GM12873 (cell line): ENCODE data around the gene SNAPC4.

Experiments used
- TF ChIP-seq, protein P1 (sequence below): IDR thresholded peaks from 2 replicates; pipeline ENCODE4 v1.5.1; 2012; ENCODE audit warnings: low read depth, mild to moderate bottlenecking, moderate library complexity, low read length, control low read depth; ENCODE audit not compliant: insufficient read depth; ENCODE audit errors: missing control alignments

Gene SNAPC4

DNA sequence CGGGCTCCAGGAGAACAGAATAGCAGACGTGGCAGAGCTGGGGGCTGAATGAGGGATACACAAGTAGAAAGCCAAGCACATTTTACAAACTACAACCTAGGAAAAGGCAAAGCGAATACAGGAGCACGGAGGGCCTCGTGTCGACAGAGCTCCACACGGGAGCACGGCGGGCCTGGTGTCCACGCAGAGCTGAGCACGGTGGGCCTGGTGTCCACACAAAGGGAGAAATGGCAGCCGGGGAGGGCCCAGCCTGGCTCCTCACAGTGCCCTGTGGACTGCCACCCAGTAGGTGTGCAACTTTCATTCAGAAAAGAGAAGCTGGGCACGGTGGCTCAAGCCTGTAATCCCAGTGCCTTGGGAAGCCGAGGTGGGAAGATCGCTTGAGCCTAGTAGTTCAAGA is 43.1 kb upstream of the SNAPC4 start:
- TF ChIP-seq, protein P1, sequence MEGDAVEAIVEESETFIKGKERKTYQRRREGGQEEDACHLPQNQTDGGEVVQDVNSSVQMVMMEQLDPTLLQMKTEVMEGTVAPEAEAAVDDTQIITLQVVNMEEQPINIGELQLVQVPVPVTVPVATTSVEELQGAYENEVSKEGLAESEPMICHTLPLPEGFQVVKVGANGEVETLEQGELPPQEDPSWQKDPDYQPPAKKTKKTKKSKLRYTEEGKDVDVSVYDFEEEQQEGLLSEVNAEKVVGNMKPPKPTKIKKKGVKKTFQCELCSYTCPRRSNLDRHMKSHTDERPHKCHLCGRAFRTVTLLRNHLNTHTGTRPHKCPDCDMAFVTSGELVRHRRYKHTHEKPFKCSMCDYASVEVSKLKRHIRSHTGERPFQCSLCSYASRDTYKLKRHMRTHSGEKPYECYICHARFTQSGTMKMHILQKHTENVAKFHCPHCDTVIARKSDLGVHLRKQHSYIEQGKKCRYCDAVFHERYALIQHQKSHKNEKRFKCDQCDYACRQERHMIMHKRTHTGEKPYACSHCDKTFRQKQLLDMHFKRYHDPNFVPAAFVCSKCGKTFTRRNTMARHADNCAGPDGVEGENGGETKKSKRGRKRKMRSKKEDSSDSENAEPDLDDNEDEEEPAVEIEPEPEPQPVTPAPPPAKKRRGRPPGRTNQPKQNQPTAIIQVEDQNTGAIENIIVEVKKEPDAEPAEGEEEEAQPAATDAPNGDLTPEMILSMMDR, result no peak

DNA sequence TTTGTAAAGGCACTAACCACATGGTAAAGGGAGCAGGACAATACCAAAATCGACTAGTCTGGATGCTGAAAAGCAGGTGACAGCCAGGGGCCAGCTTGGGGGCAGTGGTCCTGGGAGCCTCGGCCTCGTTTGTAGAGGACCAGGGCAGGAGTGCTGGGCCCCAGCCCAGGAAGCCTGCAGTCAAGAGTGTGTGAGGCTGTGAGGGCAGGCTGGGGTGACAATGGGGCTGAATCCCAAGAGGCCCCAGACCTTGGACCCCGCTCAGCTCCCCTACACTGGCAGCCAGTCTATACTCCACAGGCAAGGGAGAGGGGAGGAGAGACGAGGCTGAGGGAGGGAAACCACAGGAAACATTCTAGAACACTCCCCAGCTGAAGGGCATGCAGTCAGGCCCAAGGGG is 42.3 kb upstream of the SNAPC4 start:
- TF ChIP-seq, protein P1, result no peak

DNA sequence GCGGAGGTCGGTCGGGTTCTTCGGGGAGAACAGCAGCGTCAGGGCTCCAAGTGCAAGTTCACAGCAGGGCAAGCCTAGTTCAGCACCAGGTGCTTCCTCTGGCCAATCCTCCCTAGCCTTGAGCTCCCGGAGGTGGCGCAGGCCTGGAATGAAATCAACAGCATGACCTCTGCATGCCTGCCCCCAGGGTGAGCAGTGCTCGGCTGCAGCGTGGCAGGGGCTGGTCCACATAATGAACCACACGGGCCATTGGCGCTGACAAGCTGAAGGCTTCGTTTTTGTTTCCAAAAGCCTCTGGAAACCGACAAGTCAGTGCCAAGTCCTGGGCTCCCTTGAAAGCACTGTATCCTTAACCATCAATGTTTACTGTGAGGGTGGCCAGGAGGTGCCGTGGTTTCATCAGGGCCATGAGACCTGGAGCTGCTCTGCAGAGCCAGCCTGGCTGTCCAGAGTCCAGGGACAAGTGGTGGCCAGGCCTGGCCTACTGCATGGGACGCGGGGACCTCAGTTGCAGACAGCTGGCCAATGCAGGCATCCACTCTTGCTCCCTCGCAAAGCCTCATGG is 41.8 kb upstream of the SNAPC4 start:
- TF ChIP-seq, protein P1, result no peak

DNA sequence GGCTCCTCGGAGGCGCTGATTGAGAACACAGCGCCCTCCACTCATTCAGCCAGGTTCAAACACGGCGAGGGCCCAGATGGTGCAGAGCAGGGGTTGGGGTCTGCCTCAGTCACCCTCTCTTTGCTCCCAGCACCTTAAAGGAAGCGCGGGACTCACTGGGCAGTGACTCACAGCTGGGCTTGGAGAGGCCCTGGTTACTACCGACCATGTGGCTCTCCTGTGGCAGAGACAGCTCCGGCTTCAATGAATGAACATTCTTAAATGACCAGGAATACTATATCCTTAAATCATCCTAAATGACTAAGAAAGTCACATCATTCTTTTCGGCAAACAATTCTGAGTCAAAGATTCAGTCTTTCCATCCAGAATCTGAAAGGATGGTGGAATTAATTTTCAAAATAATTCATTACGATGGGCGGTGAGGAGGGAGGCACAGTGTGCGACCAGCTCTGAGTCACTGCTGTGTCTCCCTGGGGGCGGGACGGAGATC is 41.3 kb upstream of the SNAPC4 start:
- TF ChIP-seq, protein P1, result no peak

DNA sequence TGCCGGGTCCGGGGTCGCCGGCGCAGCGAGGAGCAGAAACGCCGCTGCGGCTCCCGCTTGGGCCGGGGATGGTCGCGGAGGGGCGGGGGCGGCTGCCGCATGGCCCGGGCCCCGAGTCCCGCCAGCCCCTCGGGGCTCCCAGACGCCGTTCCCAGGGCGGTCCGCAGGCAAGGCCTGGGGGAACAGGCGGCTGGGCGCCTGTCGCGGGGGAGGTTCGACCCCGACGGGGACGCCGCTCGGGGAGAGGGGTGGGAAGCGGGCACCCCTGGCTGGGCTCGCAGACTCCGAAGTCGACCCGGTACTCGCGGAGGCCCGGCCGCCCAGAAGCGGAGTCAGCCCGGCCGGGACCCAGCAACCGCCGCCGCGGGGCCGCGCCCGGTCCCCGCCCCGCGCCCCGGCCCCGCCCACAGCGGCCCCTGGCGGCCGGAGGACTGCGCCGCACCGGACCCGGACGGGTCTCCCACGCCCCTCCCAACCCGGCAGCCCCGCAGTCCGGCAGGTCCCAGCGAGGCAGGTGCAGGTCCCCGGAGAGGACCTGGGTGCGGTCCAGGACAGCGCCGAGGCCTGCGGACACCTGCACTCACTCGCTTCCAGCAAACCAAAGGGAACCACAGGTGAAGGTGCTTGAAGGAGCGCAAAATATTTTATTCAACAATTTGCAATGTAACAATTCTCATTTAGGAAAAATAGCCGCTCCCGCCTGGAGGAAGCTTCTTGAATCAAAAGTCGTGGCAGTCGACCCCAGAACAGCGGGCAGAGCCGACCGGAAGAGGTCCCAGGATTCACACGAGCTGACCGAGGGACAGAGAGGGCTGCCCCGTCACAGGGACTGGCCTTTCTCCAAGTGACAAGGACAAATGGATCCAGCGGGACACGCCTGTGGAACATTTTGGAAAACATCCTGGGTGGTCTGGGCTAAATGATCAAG is 39.8 kb upstream of the SNAPC4 start, which contains the start of gene INPP5E:
Gene INPP5E (minus strand): TSS at position 365 of the 928 bp plus-strand sequence. CDS start 426 bp downstream, outside the sequence.
- TF ChIP-seq, protein P1, result peak; percentile 66

DNA sequence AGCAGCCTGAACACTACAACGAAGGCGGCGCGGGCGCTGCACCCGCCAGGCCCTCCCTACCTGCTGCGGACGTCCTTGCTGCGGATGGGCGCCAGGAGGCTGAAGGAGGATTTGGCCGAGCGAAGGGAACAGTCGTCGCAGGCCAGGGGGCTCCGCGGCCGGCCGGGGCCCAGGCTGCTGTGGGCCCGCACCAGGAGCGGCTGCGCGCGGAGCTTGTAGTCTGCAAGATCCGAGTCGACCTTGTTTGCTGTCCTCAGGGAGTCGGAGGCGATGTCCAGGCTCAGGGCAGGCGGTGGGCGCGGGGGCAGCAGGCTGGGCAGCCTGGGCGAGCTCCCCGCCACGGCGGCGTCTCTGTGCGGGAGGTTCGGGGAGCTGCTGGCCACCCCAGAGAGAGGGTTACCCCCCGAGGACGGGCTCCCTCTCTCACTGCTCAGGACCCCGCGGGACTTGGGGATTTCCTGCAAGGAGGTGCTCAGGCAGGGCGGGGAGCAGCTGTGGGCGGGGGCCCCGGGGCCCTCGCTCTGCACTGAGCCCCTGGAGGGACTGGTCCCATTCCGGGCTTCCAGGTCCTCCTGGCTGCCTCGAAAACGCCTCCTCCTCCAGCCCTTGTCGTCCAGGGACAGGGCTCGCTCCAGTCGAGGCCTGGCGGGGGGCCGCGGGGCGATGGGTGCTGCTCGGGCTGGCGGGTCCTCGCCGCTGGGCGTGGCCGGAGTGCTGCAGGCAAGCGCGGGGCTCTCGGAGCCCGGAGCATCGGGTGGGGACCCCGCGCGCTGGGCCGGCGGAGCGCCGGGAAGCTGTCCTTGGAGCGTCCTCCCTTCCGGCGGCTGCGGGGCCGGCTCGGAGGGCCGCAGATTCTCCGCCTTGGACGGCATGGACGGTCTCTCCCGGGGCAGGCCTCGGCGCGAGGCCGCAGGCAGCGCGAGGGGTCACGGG is 38.8 kb upstream of the SNAPC4 start:
- TF ChIP-seq, protein P1, result no peak
